Measurements from ENCODE around the gene DAAM1.

The DAAM1 gene

DNA sequence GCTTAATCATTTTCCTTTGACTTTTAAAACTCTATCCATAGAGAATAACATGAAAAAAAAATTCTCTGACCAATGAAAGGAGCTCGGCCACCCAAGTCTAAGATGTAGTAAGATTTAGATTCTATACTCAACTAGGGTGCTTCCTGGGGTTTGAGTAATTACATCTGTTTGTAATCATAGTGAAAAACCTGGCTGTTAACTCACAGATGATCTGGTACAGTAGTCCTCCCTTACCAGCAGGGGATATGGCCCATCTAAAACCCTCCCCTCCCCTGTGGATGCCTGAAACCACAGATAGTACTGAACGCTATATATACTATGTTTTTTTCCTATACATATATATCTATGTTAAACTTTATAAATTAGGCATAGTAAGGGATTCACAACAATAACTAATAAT is 89.2 kb downstream of the DAAM1 start:
- no peak overlapping the region for H3K27ac ChIP-seq (ENCODE audit: low read depth in 2 of 2, low read length in 2 of 2)

DNA sequence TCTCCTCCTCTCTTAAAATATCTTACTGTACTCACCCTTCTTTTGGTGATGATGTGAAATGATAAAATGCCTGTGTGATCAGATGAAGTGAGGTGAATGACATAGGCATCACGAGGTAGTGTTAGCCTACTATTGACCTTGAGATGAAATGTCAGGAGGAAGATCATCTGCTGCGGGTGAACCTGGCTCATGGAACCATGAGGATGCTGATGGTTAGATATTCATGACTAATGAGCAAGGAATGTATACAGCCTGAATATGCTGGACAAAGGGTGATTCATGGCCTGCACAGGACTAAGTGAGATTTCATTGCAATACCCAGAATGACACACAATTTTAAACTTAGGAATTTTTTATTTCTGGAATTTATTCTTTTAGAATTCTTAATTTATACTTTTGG is 89.6 kb downstream of the DAAM1 start:
- Histone ChIP-seq H3K9me3 (ENCODE audit: control insufficient read depth in 2 of 2, low read length in 2 of 2) (no peaks in the 10 kb centered on the region), H3K27ac (ENCODE audit: low read depth in 2 of 2, low read length in 2 of 2) (no peak overlapping the region), H3K36me3 (ENCODE audit: control insufficient read depth in 2 of 2, insufficient read depth in 2 of 2, low read length in 2 of 2) (no peaks in the 10 kb centered on the region), H3K27me3 (ENCODE audit: control insufficient read depth in 2 of 2, insufficient read depth in 2 of 2, low read length in 2 of 2) (no peaks in the 10 kb centered on the region), H3K4me3 (ENCODE audit: low read length in 2 of 2) (no peak overlapping the region), H3K9ac (ENCODE audit: low read depth in 1 of 2, low read length in 2 of 2) (no peak overlapping the region), H3K4me1 (ENCODE audit: control insufficient read depth in 2 of 2, insufficient read depth in 2 of 2, low read length in 2 of 2) (peaks cover 6 to 12% of the 10 kb centered on the region in 2 donors)

More for the DNA sequence above, 89.2 kb downstream of the DAAM1 start:
- peaks cover 6 to 12% of the 10 kb centered on the region in 2 donors for H3K4me1 ChIP-seq (ENCODE audit: control insufficient read depth in 2 of 2, insufficient read depth in 2 of 2, low read length in 2 of 2)
- H3K4me3 ChIP-seq (ENCODE audit: low read length in 2 of 2): no peak overlapping the region
- H3K36me3 ChIP-seq (ENCODE audit: control insufficient read depth in 2 of 2, insufficient read depth in 2 of 2, low read length in 2 of 2): no peaks in the 10 kb centered on the region
- H3K9me3 ChIP-seq (ENCODE audit: control insufficient read depth in 2 of 2, low read length in 2 of 2): no peaks in the 10 kb centered on the region
- no peak overlapping the region for H3K9ac ChIP-seq (ENCODE audit: low read depth in 1 of 2, low read length in 2 of 2)
- no peaks in the 10 kb centered on the region for H3K27me3 ChIP-seq (ENCODE audit: control insufficient read depth in 2 of 2, insufficient read depth in 2 of 2, low read length in 2 of 2)

DNA sequence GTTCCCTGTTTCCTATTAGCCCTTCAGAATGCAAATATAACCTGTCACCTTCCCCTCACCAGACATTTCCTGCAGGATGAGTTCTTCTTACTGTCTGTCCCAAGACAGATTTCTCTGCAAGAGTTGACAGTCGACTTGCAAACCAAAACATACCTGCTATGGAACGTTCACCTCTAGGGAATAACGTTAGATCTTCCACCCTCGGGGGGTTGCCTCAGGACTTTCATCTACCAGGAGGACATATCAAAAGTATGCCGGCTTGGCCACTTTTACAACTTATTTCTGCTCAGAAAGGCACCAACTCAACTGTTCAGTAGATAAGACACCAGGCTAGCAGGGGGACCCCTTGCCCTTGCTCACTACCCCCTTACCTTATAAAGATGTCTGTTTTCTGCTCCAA is 92.5 kb downstream of the DAAM1 start:
- no peaks in the 10 kb centered on the region for H3K9me3 ChIP-seq (ENCODE audit: control insufficient read depth in 2 of 2, low read length in 2 of 2)
- H3K4me1 ChIP-seq (ENCODE audit: control insufficient read depth in 2 of 2, insufficient read depth in 2 of 2, low read length in 2 of 2): peaks cover 0 to 3% of the 10 kb centered on the region in 2 donors
- H3K27ac ChIP-seq (ENCODE audit: low read depth in 2 of 2, low read length in 2 of 2): no peak overlapping the region
- H3K4me3 ChIP-seq (ENCODE audit: low read length in 2 of 2): no peak overlapping the region
- no peak overlapping the region for H3K9ac ChIP-seq (ENCODE audit: low read depth in 1 of 2, low read length in 2 of 2)
- no peaks in the 10 kb centered on the region for H3K36me3 ChIP-seq (ENCODE audit: control insufficient read depth in 2 of 2, insufficient read depth in 2 of 2, low read length in 2 of 2)
- no peaks in the 10 kb centered on the region for H3K27me3 ChIP-seq (ENCODE audit: control insufficient read depth in 2 of 2, insufficient read depth in 2 of 2, low read length in 2 of 2)

DNA sequence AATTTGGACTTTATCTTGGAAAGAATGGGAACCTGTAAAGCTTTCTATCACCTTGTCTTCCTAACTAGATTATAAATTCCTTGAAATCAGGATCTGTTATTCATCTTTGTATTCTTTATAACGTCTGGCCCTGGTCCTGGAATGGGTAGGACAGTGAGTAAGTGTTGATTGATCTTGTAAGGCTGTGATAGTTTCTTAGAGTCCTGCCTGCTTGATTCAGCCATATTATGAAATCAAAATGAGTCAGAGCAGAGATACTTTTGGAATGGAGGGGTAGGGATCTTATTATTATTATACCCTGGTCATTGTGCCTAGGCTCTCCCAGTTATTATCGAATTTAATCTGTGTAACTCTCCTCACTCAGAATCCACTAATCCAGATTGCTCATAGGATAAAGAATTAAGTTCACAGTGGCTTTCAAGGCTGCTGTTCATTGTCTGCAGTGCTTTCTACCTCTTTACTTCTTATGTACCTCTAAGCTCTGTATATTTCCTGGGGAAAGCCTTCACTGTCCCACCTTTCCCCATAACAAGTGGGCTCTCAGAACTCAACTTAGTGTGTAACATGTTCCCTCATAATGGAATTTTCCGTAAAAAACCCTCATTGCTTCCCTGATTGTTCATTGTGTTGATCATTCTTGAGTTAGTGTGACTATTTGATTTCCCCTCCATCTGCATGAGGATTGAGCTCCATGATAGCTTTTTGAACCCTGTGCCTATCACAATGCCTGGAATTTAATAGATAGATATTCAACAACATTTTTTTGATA is 93.3 kb downstream of the DAAM1 start:
- Histone ChIP-seq H3K9ac (ENCODE audit: low read depth in 1 of 2, low read length in 2 of 2) (no peak overlapping the region), H3K36me3 (ENCODE audit: control insufficient read depth in 2 of 2, insufficient read depth in 2 of 2, low read length in 2 of 2) (no peaks in the 10 kb centered on the region), H3K4me1 (ENCODE audit: control insufficient read depth in 2 of 2, insufficient read depth in 2 of 2, low read length in 2 of 2) (no peaks in the 10 kb centered on the region), H3K27ac (ENCODE audit: low read depth in 2 of 2, low read length in 2 of 2) (no peak overlapping the region), H3K27me3 (ENCODE audit: control insufficient read depth in 2 of 2, insufficient read depth in 2 of 2, low read length in 2 of 2) (no peaks in the 10 kb centered on the region), H3K4me3 (ENCODE audit: low read length in 2 of 2) (no peak overlapping the region), H3K9me3 (ENCODE audit: control insufficient read depth in 2 of 2, low read length in 2 of 2) (no peaks in the 10 kb centered on the region)

DNA sequence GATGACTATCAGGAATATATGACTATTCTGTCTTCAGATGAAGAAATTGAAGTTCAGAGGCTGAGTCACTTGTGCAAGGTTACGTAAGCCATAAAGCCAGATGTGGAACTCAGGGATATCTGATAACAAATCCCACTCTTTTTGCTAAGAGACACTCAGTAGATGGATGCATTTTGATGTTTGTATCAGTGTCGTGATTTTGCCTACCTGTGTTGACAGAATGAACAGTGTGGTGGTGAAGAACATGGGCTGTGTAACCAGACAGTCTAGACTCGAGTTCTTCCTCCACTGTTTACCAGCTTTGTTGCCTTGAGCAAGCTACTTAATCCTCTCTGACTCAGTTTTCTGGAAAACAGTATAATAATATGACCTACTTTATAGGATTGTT is 93.9 kb downstream of the DAAM1 start:
- no peaks in the 10 kb centered on the region for H3K36me3 ChIP-seq (ENCODE audit: control insufficient read depth in 2 of 2, insufficient read depth in 2 of 2, low read length in 2 of 2)
- H3K27ac ChIP-seq (ENCODE audit: low read depth in 2 of 2, low read length in 2 of 2): no peak overlapping the region
- no peaks in the 10 kb centered on the region for H3K9me3 ChIP-seq (ENCODE audit: control insufficient read depth in 2 of 2, low read length in 2 of 2)
- H3K27me3 ChIP-seq (ENCODE audit: control insufficient read depth in 2 of 2, insufficient read depth in 2 of 2, low read length in 2 of 2): no peaks in the 10 kb centered on the region
- no peaks in the 10 kb centered on the region for H3K4me1 ChIP-seq (ENCODE audit: control insufficient read depth in 2 of 2, insufficient read depth in 2 of 2, low read length in 2 of 2)
- no peak overlapping the region for H3K4me3 ChIP-seq (ENCODE audit: low read length in 2 of 2)
- no peak overlapping the region for H3K9ac ChIP-seq (ENCODE audit: low read depth in 1 of 2, low read length in 2 of 2)

DNA sequence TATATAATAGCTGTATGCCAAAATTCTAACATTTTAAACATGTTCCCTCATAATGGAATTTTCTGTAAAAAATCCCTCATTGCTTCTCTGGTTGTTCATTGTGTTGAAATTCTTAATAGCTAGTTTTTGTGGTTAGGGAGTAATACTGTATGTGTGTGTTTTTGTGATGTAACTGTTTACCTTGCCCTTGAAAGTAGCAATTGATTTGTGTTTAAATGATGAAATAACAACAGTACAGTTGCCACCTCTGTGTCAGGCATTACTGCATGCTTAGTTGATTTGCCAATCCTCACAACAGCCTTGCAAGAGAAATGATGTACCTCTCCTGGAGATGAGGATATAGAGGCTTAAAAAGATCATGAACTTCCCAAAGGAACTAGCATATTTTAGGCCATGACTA is 94.9 kb downstream of the DAAM1 start:
- no peaks in the 10 kb centered on the region for H3K36me3 ChIP-seq (ENCODE audit: control insufficient read depth in 2 of 2, insufficient read depth in 2 of 2, low read length in 2 of 2)
- H3K27ac ChIP-seq (ENCODE audit: low read depth in 2 of 2, low read length in 2 of 2): no peak overlapping the region
- no peaks in the 10 kb centered on the region for H3K27me3 ChIP-seq (ENCODE audit: control insufficient read depth in 2 of 2, insufficient read depth in 2 of 2, low read length in 2 of 2)
- H3K4me3 ChIP-seq (ENCODE audit: low read length in 2 of 2): no peak overlapping the region
- no peak overlapping the region for H3K9ac ChIP-seq (ENCODE audit: low read depth in 1 of 2, low read length in 2 of 2)
- H3K4me1 ChIP-seq (ENCODE audit: control insufficient read depth in 2 of 2, insufficient read depth in 2 of 2, low read length in 2 of 2): no peaks in the 10 kb centered on the region
- H3K9me3 ChIP-seq (ENCODE audit: control insufficient read depth in 2 of 2, low read length in 2 of 2): no peaks in the 10 kb centered on the region

DNA sequence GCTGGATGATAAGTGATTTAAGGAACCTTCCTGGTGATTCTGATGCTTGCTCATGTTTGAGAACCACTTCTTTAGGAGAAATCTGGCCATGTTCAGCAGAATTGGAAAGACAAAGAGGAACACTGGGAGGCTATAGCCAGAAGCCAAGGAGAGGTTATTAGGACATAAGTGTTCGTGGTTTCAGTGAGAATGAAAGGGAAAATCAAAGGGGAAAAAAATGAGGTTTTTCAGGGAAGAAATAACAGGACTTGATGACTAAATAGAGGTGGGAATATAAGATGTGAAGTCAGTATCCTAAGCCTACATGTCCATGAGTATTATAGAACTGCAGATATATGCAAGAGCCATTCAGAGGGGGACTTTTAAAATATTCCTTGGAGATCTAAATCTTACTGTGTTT is 95.6 kb downstream of the DAAM1 start:
- no peaks in the 10 kb centered on the region for H3K9me3 ChIP-seq (ENCODE audit: control insufficient read depth in 2 of 2, low read length in 2 of 2)

DNA sequence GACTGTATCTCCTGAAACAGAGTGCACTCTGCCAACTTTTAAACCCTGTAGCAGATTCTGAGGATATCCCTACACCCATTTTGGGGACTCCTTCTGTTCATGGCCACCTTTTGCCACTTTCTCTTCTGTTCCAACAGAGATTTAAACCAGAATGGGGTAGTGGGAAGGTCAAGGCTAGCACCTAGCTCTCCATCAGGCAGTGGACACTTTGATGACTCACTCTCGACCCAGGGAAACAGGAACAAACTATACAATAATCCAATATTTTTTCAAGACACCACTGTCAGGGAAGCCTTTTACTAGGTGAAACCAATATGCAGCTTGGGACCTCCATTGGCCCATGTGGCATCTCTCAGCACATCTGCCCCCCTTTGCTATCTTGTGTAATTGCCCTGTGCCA is 103.6 kb downstream of the DAAM1 start:
- Histone ChIP-seq H3K36me3 (ENCODE audit: control insufficient read depth in 2 of 2, insufficient read depth in 2 of 2, low read length in 2 of 2) (peaks cover 8 to 11% of the 10 kb centered on the region in 2 donors), H3K27ac (ENCODE audit: low read depth in 2 of 2, low read length in 2 of 2) (no peak overlapping the region), H3K4me1 (ENCODE audit: control insufficient read depth in 2 of 2, insufficient read depth in 2 of 2, low read length in 2 of 2) (no peaks in the 10 kb centered on the region), H3K9me3 (ENCODE audit: control insufficient read depth in 2 of 2, low read length in 2 of 2) (no peaks in the 10 kb centered on the region), H3K9ac (ENCODE audit: low read depth in 1 of 2, low read length in 2 of 2) (no peak overlapping the region), H3K4me3 (ENCODE audit: low read length in 2 of 2) (no peak overlapping the region), H3K27me3 (ENCODE audit: control insufficient read depth in 2 of 2, insufficient read depth in 2 of 2, low read length in 2 of 2) (no peaks in the 10 kb centered on the region)

More for the DNA sequence above, 95.6 kb downstream of the DAAM1 start:
- H3K36me3 ChIP-seq (ENCODE audit: control insufficient read depth in 2 of 2, insufficient read depth in 2 of 2, low read length in 2 of 2): no peaks in the 10 kb centered on the region
- H3K4me3 ChIP-seq (ENCODE audit: low read length in 2 of 2): no peak overlapping the region
- H3K9ac ChIP-seq (ENCODE audit: low read depth in 1 of 2, low read length in 2 of 2): no peak overlapping the region
- no peak overlapping the region for H3K27ac ChIP-seq (ENCODE audit: low read depth in 2 of 2, low read length in 2 of 2)
- no peaks in the 10 kb centered on the region for H3K27me3 ChIP-seq (ENCODE audit: control insufficient read depth in 2 of 2, insufficient read depth in 2 of 2, low read length in 2 of 2)
- no peaks in the 10 kb centered on the region for H3K4me1 ChIP-seq (ENCODE audit: control insufficient read depth in 2 of 2, insufficient read depth in 2 of 2, low read length in 2 of 2)

DNA sequence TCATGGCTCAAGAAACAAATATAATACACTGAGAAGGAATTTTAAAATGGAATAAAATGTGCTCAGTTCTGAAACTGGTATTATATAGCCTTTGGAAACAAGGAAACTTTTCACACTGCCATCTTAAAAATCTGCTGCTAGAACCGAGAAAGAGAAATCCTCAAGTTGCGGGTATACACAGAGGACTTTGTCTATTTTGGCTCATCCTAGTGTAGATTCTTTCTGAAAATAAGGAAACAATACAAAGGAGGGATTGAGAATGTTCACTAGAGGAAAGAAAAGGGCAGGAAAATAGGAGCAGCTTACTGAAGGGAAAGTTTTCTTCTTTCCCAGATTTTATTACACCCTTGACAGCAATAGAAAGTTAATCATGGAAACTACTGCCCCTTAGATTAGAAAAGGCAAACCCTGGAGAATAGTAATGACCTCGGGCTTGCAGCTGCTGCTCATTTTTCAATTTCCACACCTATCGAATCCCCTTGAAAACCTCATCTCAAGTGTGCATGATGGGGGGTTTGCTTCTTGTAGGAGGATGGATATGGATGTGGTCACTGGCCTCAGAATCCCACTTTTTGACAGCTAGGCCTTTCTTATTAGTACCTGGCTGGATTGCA is 104.6 kb downstream of the DAAM1 start:
- H3K27ac ChIP-seq (ENCODE audit: low read depth in 2 of 2, low read length in 2 of 2): no peak overlapping the region
- H3K9me3 ChIP-seq (ENCODE audit: control insufficient read depth in 2 of 2, low read length in 2 of 2): no peaks in the 10 kb centered on the region
- no peaks in the 10 kb centered on the region for H3K4me1 ChIP-seq (ENCODE audit: control insufficient read depth in 2 of 2, insufficient read depth in 2 of 2, low read length in 2 of 2)
- H3K9ac ChIP-seq (ENCODE audit: low read depth in 1 of 2, low read length in 2 of 2): no peak overlapping the region
- H3K27me3 ChIP-seq (ENCODE audit: control insufficient read depth in 2 of 2, insufficient read depth in 2 of 2, low read length in 2 of 2): no peaks in the 10 kb centered on the region
- H3K4me3 ChIP-seq (ENCODE audit: low read length in 2 of 2): no peak overlapping the region
- peaks cover 8 to 11% of the 10 kb centered on the region in 2 donors for H3K36me3 ChIP-seq (ENCODE audit: control insufficient read depth in 2 of 2, insufficient read depth in 2 of 2, low read length in 2 of 2)

DNA sequence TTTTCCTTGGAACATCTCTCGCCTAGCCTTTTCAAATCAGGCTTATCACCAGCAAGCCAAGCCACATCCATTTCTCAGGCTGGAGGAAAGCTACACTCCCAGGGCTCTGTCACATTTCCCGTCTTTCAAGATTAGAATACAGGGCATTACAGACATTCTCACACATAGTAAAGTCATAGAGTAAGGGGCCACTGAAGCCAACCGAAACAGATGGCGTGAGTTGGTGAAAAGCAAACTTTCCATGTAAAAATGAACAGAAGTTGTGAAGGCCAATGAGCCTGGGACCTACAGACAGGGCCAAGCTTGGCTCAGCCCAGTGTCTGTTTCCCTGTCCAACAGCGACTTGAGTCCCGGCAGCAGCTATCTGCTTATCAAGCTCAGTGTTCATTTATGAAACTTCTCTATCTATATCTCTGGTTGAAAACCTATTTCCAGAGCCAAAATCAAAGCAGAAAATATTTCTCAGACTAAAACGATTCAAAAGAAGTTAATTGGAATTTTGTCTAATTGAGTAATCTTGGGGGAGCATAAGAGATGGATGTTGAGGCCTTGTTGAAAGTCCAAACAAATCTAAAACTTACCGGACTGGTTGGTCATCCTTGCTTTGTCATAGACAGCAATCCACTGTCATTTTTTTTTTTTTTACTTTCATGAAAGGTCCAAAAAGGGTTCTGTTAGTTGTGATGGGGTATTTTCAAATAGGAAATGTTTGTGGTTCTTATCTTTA is 105.6 kb downstream of the DAAM1 start:
- Histone ChIP-seq H3K27ac (ENCODE audit: low read depth in 2 of 2, low read length in 2 of 2) (peak overlapping the region; percentile 6 to 21), H3K36me3 (ENCODE audit: control insufficient read depth in 2 of 2, insufficient read depth in 2 of 2, low read length in 2 of 2) (peaks cover 8 to 11% of the 10 kb centered on the region in 2 donors), H3K4me1 (ENCODE audit: control insufficient read depth in 2 of 2, insufficient read depth in 2 of 2, low read length in 2 of 2) (no peaks in the 10 kb centered on the region), H3K9me3 (ENCODE audit: control insufficient read depth in 2 of 2, low read length in 2 of 2) (no peaks in the 10 kb centered on the region), H3K27me3 (ENCODE audit: control insufficient read depth in 2 of 2, insufficient read depth in 2 of 2, low read length in 2 of 2) (no peaks in the 10 kb centered on the region), H3K9ac (ENCODE audit: low read depth in 1 of 2, low read length in 2 of 2) (no peak overlapping the region), H3K4me3 (ENCODE audit: low read length in 2 of 2) (no peak overlapping the region)

Measured in mucosa of rectum (tissue), 2 donors.